Activated CD4-positive, CD25-positive, alpha-beta regulatory T cell (primary cell): ENCODE data around the gene MAGI1.
"Not testable (repeated sequence)": the region's sequence is repeated elsewhere in the genome, so short reads cannot be mapped to it uniquely, and the experiment has no call there.

ENCODE experiments used
- DNase-seq, 4 experiments: peaks; one replicate each; lab custom pipeline; 2025; lab: John Stamatoyannopoulos, UW

MAGI1 gene

DNA sequence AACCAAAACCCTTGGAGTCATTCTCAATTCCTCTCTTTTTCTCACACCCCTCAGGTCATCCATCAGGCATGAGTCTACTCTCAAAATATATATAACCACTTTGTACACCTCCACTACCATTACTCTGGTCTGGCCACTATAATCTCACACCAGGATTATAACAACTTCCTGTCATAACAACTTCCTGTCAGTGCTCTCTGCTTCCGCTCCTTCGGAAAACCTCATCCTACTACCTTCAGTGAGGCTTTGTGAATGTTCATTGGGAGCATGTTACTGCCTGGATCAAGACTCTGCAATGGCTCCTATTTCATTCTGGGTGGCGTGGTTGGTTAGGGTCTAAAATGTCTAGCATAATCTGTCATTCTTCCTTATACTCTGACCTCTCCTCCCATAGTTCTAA is 447.4 kb downstream of the MAGI1 start:
- DNase-seq, result no peak

GRCh38 chr3:65588884-65589283 is 449.8 kb downstream of the MAGI1 start:
- no peak for DNase-seq

GRCh38 chr3:65587650-65588439 is 450.9 kb downstream of the MAGI1 start:
- DNase-seq, result no peak

- no peak for DNase-seq
Measured at GRCh38 chr3:65584913-65585312, 453.8 kb downstream of the MAGI1 start.

GRCh38 chr3:65584002-65584401 is 454.7 kb downstream of the MAGI1 start:
- no peak for DNase-seq

DNA sequence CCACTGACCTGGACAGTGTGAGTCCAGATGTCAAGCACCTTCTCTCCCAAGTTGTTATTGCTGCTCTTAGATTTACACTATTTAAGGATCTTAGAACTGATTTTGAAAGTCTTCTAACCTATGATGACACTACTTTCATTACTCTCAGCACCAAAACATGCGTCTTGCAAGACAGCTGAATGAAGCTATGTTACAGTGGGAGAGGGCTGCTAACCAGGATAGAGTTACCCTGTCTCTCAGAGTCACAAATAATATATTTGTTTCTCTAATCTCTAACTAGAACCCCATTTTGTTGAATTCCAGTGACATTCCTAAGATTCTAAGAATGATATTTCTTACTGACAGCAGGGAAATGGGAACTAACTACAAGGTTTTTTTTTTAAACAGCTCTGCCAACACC is 455.5 kb downstream of the MAGI1 start:
- no peak for DNase-seq

GRCh38 chr3:65582012-65582717 is 456.6 kb downstream of the MAGI1 start:
- no peak for DNase-seq

- no peak for DNase-seq
Measured at GRCh38 chr3:65581313-65581712, 457.4 kb downstream of the MAGI1 start.

GRCh38 chr3:65578861-65579260 is 459.9 kb downstream of the MAGI1 start:
- no peak for DNase-seq

- DNase-seq, result no peak
Measured at GRCh38 chr3:65577843-65578430, 460.8 kb downstream of the MAGI1 start.

- no peak for DNase-seq
Measured at GRCh38 chr3:65576966-65577365, 461.8 kb downstream of the MAGI1 start.

DNA sequence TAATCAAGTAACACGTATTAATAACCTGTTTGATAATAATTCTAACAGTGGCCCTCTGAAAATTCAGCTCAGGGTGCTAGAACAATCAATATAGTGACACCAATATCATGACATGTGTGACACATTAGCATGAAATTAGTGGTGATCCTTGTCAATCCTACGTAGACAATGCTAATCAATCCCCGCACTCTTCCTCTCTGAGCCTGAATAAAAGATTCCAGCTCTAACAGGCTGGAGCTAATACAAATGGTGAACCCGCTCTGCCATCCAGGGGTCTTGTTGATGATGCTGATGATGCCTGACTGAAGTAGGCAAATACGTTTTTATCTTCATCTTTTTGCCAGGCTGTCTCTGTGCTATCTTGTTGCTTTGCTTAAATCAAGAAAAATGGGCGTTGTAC is 462.5 kb downstream of the MAGI1 start:
- DNase-seq, result no peak

GRCh38 chr3:65575376-65575840 is 463.3 kb downstream of the MAGI1 start:
- no peak for DNase-seq

GRCh38 chr3:65573548-65574116 is 465.1 kb downstream of the MAGI1 start:
- no peak for DNase-seq

DNA sequence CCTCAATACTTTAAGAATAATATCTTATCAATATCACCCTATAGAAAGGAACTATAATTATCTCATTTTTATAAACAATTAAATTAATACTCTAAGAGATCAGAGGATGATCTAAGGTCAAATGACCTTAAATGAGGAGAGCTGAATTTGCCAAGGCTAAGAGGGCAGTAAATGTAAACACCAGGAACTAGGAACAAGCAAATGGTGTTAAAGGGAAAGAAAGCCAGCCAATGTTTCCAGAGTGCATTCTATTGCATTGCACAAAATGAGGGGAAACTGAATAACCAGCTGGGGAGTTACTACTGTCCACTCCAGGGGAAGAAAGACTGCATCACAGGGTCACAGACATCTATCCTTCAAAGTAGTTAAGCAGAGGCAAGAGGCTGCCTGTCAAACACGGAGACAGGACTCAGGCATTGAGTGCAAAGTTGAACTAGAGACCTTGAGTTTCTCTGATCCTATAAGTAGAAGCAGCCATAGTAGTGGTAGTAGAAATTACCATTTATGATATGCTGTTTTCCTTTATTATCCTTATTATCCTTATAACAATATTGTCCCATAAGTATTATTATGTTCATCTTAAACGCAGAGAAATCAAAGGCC is 466.4 kb downstream of the MAGI1 start:
- DNase-seq, result no peak

- DNase-seq, result no peak
Measured at GRCh38 chr3:65569845-65570405, 468.8 kb downstream of the MAGI1 start.

- no peak for DNase-seq
Measured at GRCh38 chr3:65569129-65569528, 469.6 kb downstream of the MAGI1 start.

DNA sequence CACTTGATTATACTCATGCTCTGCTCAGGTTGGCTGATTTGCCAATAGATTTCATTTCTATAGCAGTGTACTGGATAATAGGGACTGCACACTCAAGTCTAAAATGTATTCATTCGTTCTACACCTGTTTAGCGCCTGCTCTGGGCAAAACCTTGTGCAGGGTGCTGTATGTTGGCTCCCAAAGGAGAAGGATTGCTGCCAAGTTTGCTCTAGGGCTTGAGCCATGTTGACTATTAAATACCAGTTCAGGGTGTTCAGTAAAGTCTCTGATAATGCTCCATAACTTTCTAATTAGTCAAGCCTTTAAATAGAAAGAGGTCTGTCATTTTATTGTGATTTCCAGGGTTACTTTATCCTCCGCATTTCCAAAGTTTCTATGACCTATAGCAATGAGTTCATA is 470.2 kb downstream of the MAGI1 start:
- no peak for DNase-seq

DNA sequence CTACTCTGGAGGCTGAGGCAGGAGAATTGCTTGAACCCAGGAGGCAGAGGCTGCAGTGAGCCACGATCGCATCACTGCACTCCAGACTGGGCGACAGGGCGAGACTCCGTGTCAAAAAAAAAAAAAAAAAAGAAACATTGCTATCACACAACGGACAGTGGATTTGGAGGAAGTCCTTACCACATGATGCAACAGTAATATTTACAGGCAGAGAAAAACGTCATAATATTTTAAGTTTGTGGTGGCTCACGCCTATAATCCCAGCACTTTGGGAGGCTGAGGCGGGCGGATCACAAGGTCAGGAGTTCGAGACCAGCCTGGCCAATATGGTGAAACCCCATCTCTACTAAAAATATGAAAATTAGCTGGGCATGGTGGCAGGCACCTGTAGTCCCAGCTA is 473.0 kb downstream of the MAGI1 start:
- DNase-seq, result not testable (repeated sequence)

- DNase-seq, result no peak
Measured at GRCh38 chr3:65564483-65564882, 474.2 kb downstream of the MAGI1 start.

DNA sequence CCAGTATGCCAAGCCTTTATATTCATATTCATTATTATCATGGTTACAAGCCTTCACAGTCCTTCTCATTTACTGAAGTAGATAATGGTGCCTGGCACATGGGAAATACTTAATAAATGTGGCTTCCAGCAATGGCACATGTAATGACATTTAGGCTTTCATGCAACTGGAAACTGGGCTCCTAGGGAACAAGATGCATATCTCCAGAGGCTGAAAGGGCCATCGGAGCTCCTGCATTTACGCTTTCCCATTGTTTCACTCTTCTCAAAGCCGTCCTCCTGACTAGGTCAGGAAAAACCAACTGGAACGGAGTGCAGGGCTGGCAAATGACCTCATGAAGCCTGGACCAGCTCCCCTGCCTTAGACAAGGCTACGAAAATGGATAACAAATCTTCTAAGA is 474.9 kb downstream of the MAGI1 start:
- no peak for DNase-seq

GRCh38 chr3:65562447-65562846 is 476.3 kb downstream of the MAGI1 start:
- no peak for DNase-seq
